Hematopoietic multipotent progenitor cell treated with erythropoietin and hydrocortisone succinate and interleukin-3 and kit ligand, for 6 days (in vitro differentiated cells): ENCODE data around the gene AHNAK.

ENCODE experiments used
- DNase-seq: peaks from one replicate; pipeline ENCODE4 v3.0.0-alpha.2; 2015

AHNAK gene

DNA sequence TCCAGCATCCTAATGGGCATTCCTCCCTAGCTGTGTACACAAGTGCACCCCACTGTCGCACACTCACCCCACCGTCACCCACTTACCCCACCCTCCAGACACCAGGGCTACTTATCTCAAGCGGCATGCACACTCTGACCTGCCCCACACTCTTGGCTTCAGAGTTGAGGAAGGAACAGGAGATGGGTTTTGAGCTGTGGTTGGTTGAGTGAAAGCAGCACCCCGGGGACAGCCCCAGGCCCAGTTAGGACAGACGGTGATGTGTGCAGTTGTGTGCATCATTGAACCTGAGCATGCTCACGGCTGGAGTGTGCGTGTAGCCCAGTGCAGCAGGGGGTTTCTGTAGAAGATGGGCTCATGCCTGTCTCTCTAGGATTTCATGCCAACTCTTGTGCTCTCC, 32.5 kb downstream of the AHNAK start:
- DNase-seq, result no peak

DNA sequence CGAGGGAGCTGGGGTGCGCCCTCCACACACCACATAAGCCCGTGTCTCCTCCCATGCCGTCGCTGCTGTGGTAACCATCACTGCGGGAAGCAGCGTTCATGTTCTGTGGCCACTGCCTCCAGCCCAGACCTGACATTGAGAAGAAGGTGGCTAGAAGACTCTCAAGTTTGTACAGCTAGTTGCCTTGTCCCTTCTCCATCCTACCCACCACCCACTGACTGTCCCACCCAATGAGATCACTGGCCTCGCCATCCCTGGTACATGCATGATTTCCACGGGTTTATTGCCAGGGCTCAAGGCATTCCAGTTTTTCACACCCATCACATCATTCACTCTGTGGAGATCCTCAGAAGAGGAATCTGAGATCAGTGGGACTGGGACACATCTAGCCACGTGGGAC, 33.0 kb downstream of the AHNAK start:
- DNase-seq, result no peak

GRCh38 chr11:62512961-62513360, 33.6 kb downstream of the AHNAK start:
- DNase-seq, result no peak

- DNase-seq, result peak; percentile 71
Observed at GRCh38 chr11:62508336-62509058, 38.1 kb downstream of the AHNAK start.

GRCh38 chr11:62507125-62507422, 39.5 kb downstream of the AHNAK start:
- DNase-seq, result no peak

- DNase-seq, result no peak
Observed at GRCh38 chr11:62506413-62507124, 40.0 kb downstream of the AHNAK start.

DNA sequence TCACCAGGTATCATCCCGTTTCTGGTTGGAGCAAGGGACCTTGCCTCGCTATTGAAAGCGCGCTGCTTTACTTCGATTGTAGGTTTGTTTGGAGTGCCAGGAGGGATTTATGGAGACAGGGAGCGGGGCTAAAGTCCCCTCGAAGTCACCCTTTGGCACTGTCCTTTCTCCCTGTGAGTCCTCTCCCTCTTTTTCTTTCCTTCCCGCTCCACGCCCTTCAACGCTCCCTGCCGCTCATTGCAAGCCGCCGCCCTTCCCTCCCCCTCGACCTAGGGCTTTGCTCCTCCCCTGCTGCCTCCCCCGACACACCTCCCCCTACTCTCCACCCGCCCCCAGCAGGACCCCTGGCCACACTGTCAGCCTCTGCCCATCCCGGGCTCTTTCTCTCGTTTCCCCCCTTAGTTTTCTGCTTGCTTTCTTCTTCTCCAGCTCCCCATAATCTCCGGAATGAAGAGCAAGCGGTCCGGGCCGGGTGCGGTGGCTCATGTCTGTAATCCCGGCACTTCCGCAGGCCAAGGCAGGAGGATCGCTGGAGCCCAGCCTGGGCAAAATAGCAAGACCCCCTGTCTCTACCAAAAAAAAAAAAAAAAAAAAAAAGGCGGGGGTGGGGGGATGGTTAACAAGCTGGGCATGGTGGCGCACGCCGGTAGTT, 41.0 kb downstream of the AHNAK start:
- DNase-seq, result no peak

DNA sequence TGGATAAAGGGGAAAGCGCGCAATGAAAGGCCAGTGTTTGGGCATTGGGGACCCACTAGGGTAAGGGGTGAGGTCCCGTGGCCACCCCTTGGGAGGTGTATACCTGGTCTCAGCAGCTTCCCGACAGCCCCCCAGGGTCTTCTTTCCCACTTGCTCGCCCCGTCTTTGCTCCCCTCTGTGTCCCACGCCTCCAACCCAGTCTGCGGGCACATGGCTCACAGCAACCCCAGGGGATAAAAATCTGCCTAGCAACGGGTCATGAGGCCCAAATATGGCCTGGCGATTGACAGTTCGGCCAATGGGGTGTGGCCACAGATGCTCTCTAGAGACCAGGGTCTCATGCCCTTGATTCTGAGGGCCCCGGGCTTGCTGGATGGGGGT, 41.6 kb downstream of the AHNAK start:
- DNase-seq, result no peak

- DNase-seq, result no peak
Observed at GRCh38 chr11:62504158-62504973, 42.2 kb downstream of the AHNAK start.

DNA sequence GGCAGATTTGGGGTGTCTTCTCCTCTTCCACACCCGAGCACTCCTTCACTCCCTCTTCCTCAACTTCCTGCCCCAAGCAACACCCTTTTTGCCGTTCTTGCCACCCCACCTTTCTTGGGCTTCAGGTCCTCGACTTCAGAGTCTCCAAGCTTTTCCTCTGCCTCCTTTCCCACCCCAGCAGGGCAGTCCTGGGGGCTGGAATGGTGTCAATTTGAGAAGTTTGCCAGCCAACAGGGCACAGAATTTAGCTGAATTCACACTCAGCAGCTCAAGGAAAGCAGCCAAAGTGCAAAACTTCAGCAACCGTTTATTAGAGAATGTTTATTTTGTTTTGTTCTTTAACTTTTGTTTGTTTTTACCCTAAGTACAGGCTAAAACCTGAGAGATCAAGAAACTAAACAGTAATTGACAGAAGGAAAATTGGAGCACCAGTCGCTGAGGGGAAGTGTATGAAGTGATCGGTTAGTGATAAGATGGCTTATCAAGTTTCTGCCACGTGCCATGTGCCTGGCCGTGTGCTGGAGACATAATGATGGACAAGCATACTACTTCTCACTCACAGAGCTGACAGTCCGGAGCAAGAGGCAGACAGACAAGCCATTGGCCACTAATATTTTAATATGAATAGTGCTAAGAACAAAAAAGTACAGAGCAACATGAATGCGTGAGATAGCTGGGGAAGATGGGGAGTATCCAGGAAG, 44.4 kb downstream of the AHNAK start:
- DNase-seq, result peak; percentile 54

DNA sequence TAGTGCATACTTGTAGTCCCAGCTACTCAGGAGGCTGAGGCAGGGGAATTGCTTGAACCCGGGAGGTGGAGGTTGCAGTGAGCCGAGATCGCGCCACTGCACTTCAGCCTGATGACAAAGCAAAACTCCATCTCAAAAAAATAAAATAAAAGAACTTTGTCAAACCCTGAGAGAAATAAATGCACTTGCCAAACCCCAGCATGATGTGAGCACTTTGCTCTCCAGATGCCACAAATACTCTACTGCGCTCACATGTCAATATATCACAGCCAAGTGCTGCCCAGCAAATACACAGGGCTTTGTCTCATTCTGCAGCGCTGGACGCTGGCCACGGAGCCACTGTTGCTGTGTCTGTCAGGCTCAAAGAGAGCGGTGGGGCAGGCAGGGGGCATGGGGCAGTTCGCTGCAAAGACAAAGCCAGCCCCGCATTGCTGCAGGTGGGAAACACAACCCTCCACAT, 45.1 kb downstream of the AHNAK start:
- no peak for DNase-seq

GRCh38 chr11:62500650-62501030, 46.0 kb downstream of the AHNAK start:
- DNase-seq, result no peak

GRCh38 chr11:62499944-62500649, 46.5 kb downstream of the AHNAK start:
- no peak for DNase-seq

GRCh38 chr11:62499311-62499943, 47.2 kb downstream of the AHNAK start:
- DNase-seq, result peak; percentile 48

DNA sequence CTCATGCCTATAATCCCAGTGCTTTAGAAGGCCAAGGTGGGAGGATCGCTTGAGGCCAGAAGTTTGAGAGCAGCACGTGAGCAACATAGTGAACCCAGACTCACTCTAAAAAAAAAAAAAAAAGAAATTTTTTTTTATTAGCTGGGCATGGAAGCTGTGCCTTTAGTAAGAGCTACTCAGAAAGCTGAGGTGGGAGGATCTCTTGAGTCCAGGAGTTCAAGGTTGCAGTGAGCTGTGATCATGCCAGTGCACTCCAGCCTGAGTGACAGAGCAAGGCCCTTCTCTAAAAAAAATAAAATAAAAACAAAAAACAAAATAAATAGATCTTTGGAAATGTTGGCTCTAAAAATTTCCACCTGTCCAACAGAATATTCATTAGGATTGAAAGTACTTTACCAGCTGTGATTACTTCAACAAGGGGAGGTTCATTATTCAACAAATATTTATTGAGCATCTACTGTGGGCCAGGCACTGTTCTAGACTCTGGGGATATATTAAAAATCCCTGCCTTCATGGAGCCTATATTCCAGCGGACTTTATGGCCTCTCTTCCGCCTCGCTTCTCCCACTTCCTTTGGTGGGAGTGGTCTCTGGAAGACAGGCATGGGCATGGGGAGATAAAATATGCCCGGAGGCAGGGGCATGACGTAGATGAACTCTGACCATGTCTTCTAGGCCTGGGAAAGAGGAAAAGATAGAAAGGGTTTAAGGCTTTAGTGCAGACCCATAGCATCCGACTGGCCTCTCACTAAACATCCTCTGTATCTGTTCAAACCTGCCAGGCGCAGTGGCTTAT, 47.9 kb downstream of the AHNAK start:
- DNase-seq, result no peak

- no peak for DNase-seq
Observed at GRCh38 chr11:62498031-62498430, 48.6 kb downstream of the AHNAK start.

- DNase-seq, result peak; percentile 81
Observed at GRCh38 chr11:62497132-62497801, 49.3 kb downstream of the AHNAK start.

- no peak for DNase-seq
Observed at GRCh38 chr11:62496676-62497075, 49.9 kb downstream of the AHNAK start.

- DNase-seq, result no peak
Observed at GRCh38 chr11:62494246-62494645, 52.4 kb downstream of the AHNAK start.

DNA sequence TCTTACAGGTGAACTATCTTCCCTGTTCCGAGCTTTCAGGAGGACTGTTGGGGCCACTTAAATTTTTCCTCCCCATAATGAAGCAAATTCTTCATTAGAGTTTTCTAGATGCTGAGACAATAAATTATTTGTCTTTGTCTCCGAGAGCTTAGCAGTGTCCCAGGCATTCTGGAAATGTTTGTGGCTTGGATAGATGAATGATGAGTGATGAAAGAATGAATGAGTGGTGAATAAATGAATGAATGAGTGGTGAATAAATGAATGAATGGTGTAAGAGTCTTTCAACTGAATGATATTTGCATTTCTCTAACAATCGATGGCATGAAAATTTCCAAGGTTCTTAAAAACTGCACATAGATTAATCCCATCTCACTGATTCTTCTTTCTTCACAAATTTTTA, 52.8 kb downstream of the AHNAK start:
- no peak for DNase-seq
